Thoracic aorta (tissue), 2 donors: Measurements from ENCODE around the gene KRT79. TPM values are rescaled to one million over a fixed set of nuclear protein-coding genes. Genes with fewer than 3 reads are reported as not detected.
"Not testable (repeated sequence)": the region's sequence is repeated elsewhere in the genome, so short reads cannot be mapped to it uniquely, and the experiment has no call there.

Source experiments
- ATAC-seq: fragments of 150-250 bp; one replicate; pipeline ENCODE4 v1.8.0; 2017; ENCODE audit warnings: low read depth; ENCODE audit not compliant: insufficient number of reproducible peaks, low FRiP score
- DNase-seq: peaks from one replicate; pipeline ENCODE4 v3.0.0-alpha.2; 2020; ENCODE audit warnings: low spot score
- H3K27ac ChIP-seq, 2 donors: fragments of 200-600 bp; sonication (generic); 1 replicate in 1 of 2; 2 replicates in 1 of 2; pipeline ENCODE4 v1.5.1; 2016; ENCODE audit warnings: mild to moderate bottlenecking in 2 of 2, moderate library complexity in 2 of 2
- H3K27me3 ChIP-seq: fragments of 200-600 bp; sonication (generic); replicated peaks from 2 replicates; pipeline ENCODE4 v1.6.0; 2016; ENCODE audit warnings: mild to moderate bottlenecking; ENCODE audit not compliant: insufficient read depth
- H3K36me3 ChIP-seq: fragments of 200-600 bp; sonication (generic); one replicate; pipeline ENCODE4 v1.5.1; 2016
- H3K4me1 ChIP-seq, 2 donors: fragments of 200-600 bp; sonication (generic); 1 replicate in 1 of 2; 2 replicates in 1 of 2; pipeline versions ENCODE4 v1.5.1 to v1.6.0; 2016; ENCODE audit warnings: low read depth in 2 of 2, mild to moderate bottlenecking in 1 of 2; ENCODE audit not compliant: control insufficient read depth in 1 of 2
- H3K4me3 ChIP-seq: fragments of 200-600 bp; sonication (generic); 2 replicates; pipeline ENCODE4 v1.5.1; 2016; ENCODE audit warnings: mild to moderate bottlenecking
- H3K9me3 ChIP-seq: fragments of 200-600 bp; sonication (generic); 2 replicates; pipeline ENCODE4 v1.5.1; 2016
- total RNA-seq, 2 donors: library from RNA; depleted of rRNA; stranded (reverse); fragments of >200 nt; gene quantifications; one replicate each; pipeline versions ENCODE4 v1.1.0 to v1.2.3, GENCODE V29; 2016
- TF ChIP-seq, protein P1 (sequence below): fragments of 200-600 bp; sonication (generic); IDR thresholded peaks from one replicate; pipeline ENCODE4 v1.5.1; 2019; ENCODE audit warnings: antibody characterized with exemption

KRT79 gene
- total RNA-seq, 2 donors from 2014 or later = not detected

DNA sequence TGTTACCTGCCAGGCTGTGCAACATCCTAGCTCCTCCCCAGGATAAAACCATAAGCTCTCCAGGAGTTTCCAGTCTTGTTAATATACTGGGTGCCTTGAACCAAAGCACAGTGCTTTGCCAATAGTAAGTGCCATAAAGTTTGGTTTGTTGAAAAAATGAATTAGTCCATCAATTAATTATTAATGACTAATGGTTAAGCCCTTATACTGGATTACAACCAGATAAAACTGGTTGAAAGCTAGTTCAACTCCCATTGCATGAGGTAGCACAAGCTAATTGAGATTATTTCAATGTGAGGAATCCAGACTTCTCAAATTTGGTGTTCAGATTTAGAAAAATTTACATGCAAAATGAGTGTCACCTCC lies 36.6 kb downstream of the KRT79 start:
- no peaks in the 10 kb centered on the region for H3K4me1 ChIP-seq
- H3K4me3 ChIP-seq = no peak overlapping the region
- no peak for ATAC-seq
- DNase-seq = no peak
- H3K9me3 ChIP-seq = no peaks in the 10 kb centered on the region
- no peaks in the 10 kb centered on the region for H3K36me3 ChIP-seq
- no peak overlapping the region for H3K27ac ChIP-seq
- TF ChIP-seq, protein P1, sequence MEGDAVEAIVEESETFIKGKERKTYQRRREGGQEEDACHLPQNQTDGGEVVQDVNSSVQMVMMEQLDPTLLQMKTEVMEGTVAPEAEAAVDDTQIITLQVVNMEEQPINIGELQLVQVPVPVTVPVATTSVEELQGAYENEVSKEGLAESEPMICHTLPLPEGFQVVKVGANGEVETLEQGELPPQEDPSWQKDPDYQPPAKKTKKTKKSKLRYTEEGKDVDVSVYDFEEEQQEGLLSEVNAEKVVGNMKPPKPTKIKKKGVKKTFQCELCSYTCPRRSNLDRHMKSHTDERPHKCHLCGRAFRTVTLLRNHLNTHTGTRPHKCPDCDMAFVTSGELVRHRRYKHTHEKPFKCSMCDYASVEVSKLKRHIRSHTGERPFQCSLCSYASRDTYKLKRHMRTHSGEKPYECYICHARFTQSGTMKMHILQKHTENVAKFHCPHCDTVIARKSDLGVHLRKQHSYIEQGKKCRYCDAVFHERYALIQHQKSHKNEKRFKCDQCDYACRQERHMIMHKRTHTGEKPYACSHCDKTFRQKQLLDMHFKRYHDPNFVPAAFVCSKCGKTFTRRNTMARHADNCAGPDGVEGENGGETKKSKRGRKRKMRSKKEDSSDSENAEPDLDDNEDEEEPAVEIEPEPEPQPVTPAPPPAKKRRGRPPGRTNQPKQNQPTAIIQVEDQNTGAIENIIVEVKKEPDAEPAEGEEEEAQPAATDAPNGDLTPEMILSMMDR = no peak
- no peaks in the 10 kb centered on the region for H3K27me3 ChIP-seq

DNA sequence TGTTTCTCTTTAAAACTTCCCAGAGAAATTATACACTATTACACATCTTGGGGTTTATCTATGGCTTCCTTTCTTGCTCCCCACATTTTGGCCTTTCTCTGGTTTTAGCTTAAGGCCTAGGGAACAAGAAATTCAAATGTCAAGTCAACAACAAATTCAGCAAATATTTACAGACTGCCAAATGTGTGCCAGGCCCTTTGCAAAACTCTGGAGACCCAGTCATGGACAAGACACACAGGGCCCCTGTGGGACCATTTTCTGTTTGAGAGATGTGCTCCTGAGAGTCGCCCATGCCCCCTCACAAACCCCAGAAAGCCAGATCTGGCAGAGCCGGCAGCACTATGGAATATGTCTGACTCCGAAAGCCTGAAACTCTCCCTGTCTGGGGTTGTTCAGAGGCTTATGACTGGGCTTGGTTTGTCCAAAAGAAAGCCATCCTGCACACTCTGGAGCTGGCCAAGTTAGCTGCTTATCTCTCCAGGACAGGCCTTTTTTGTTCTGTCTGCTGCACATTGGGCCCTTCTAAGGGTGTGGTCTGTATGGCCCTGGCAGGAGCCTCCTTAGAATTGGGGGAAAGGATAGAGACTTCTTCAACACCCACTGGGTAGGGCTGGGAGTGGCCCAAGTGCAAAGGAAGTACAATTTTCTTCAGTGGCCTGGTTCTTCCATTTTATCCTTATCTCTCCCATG lies 37.1 kb downstream of the KRT79 start:
- TF ChIP-seq, protein P1 = no peak

DNA sequence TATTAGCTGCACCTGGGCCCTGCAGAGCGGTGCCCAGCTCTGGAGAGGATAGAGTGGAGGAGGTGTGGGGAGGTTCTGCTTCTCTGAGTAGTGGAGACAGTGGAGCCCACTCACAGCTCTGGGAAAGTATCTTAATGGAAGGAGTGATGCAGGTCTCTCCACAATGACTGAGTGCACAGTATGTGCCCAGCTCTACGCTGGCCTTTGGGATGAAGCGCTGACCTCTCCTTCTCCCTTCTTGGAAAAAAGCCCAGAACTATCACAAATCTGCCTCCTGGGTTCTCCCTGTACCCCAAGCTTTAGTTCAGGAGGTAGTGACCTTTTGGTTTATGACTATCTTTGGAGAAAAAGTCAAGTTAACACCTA lies 37.7 kb downstream of the KRT79 start:
- Histone ChIP-seq H3K4me1 (no peaks in the 10 kb centered on the region), H3K36me3 (no peaks in the 10 kb centered on the region), H3K27ac (no peak overlapping the region), H3K9me3 (no peaks in the 10 kb centered on the region), H3K4me3 (no peak overlapping the region), H3K27me3 (no peaks in the 10 kb centered on the region)
- no peak for DNase-seq
- no peak for ATAC-seq
- TF ChIP-seq, protein P1 = no peak

More for the DNA sequence above, 37.1 kb downstream of the KRT79 start:
- Histone ChIP-seq H3K4me3 (no peak overlapping the region), H3K27ac (no peak overlapping the region), H3K4me1 (no peaks in the 10 kb centered on the region), H3K9me3 (no peaks in the 10 kb centered on the region), H3K27me3 (no peaks in the 10 kb centered on the region), H3K36me3 (no peaks in the 10 kb centered on the region)
- DNase-seq = no peak
- ATAC-seq = no peak

DNA sequence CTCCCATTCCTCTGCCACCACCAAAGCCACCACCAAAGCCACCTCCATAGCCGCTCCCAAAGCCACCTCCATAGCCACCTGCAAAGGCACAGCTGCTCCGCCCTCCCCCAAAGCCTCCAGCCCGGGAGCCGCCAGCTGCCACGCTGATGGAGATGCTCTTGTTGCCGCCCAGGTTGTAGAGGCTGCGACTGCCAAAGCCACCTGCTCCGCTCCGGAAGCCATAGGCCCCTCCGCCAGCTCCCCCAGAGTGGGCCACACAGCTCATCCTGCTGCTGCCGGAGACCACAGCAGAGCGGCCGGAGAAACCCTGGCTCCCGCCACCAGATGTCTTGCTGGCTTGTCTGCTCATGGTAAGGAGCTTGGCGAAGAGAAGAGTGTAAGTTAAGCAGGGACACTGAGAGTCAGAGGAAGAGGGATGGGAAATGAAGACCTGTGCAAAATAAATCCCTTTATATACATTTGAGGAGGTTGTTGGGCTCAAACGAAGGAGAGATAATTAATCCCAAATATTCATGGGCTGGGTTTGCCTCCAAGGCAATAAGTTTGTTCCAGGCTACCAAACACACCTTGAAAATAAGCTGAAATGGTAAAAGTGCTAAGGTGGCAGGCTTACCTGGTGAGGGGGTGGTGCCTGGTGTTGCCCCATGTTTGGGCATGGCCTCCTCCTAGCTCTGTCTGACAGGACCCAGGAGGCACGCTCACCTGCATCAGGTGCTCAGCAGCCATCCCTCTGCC lies 38.2 kb downstream of the KRT79 start, which contains the start of gene KRT3:
KRT3 (minus strand) TSS at position 424 of the 735 bp plus-strand sequence; CDS start at position 349, 75 bp downstream.
- H3K4me1 ChIP-seq = no peaks in the 10 kb centered on the region
- H3K27ac ChIP-seq = no peak within 1 kb of the TSS
- no peak within 1 kb of the TSS for H3K4me3 ChIP-seq
- DNase-seq (no peak), ATAC-seq (no peak)
- TF ChIP-seq, protein P1 = no peak
- H3K9me3 ChIP-seq = no peaks in the 10 kb centered on the region
- H3K36me3 ChIP-seq = no peaks in the 10 kb centered on the region
- H3K27me3 ChIP-seq = no peaks in the 10 kb centered on the region

DNA sequence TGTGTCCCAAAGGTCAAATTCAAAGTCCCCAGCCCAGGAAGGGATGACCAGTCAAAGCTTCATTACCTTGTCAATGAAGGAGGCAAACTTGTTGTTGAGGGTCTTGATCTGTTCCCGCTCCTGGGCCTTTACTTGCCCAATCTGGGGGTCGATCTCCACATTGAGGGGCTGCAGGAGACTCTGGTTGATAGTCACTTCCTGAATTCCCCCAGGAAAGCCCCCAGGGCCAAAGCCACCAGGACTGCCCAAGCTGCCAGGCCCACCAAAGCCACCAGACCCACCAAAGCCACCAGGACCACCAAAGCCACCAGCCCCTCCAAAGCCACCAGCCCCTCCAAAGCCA lies 38.8 kb downstream of the KRT79 start:
- H3K4me3 ChIP-seq, H3K4me1 ChIP-seq, DNase-seq, H3K9me3 ChIP-seq, H3K27ac ChIP-seq, H3K27me3 ChIP-seq, H3K36me3 ChIP-seq, ATAC-seq: not testable (repeated sequence)
